GM12878 (cell line): ENCODE results near the gene AP1S1.

ENCODE experiments used
- CTCF ChIP-seq, 3 experiments: IDR thresholded peaks in 2 of 3; conservative IDR thresholded peaks in 1 of 3; 2 replicates each; pipeline ENCODE4 v1.5.1; 2011; ENCODE audit warnings: low read depth in 3 of 3, low read length in 3 of 3, mild to moderate bottlenecking in 3 of 3, control low read depth in 2 of 3, moderate library complexity in 2 of 3, inconsistent platforms in 1 of 3, mixed read lengths in 1 of 3; ENCODE audit not compliant: control insufficient read depth in 2 of 3, insufficient read depth in 1 of 3; ENCODE audit errors: extremely low read depth in 1 of 3
- GATAD2B ChIP-seq: fragments of 450-650 bp; conservative IDR thresholded peaks from 2 replicates; pipeline ENCODE4 v1.6.1; 2017; ENCODE audit warnings: low read depth, mild to moderate bottlenecking, moderate library complexity
- HDAC2 ChIP-seq: fragments of 200-600 bp; sonication (generic); IDR thresholded peaks from 2 replicates; pipeline ENCODE4 v1.6.1; 2017
- JUND ChIP-seq: IDR thresholded peaks from 2 replicates; pipeline ENCODE4 v1.6.1; 2012; ENCODE audit warnings: low read depth, mild to moderate bottlenecking, low read length, improper control_type of control experiment, moderate library complexity
- MTA3 ChIP-seq: IDR thresholded peaks from 2 replicates; pipeline ENCODE4 v1.6.1; 2012; ENCODE audit warnings: low read length, inconsistent platforms, borderline replicate concordance
- MYB ChIP-seq: fragments of 150-350 bp; IDR thresholded peaks from 2 replicates; pipeline ENCODE4 v1.6.1; 2014; ENCODE audit warnings: mild to moderate bottlenecking, low read depth, low read length, borderline replicate concordance
- NFYA ChIP-seq: IDR thresholded peaks from 2 replicates; pipeline ENCODE4 v1.6.1; 2011; ENCODE audit warnings: low read depth, mild to moderate bottlenecking, low read length, improper control_type of control experiment, borderline replicate concordance
- NRF1 ChIP-seq: conservative IDR thresholded peaks from 2 replicates; pipeline ENCODE4 v1.6.1; 2011; ENCODE audit warnings: mild to moderate bottlenecking, low read depth, low read length, improper control_type of control experiment
- POLR2AphosphoS5 ChIP-seq: IDR thresholded peaks from 2 replicates; pipeline ENCODE4 v1.6.1; 2011; ENCODE audit warnings: mild to moderate bottlenecking, low read length, inconsistent platforms
- REST ChIP-seq: IDR thresholded peaks from 2 replicates; pipeline ENCODE4 v1.6.1; 2012; ENCODE audit warnings: mild to moderate bottlenecking, low read depth, low read length
- ZBTB33 ChIP-seq: fragments of 450-650 bp; IDR thresholded peaks from 2 replicates; pipeline ENCODE4 v1.6.1; 2017; ENCODE audit warnings: mild to moderate bottlenecking
- ZNF207 ChIP-seq: fragments of 450-650 bp; IDR thresholded peaks from 2 replicates; pipeline ENCODE4 v1.6.1; 2014; ENCODE audit warnings: antibody characterized with exemption, mild to moderate bottlenecking, borderline replicate concordance
- ZNF274 ChIP-seq: IDR thresholded peaks from one replicate; pipeline ENCODE4 v1.8.0; 2011; ENCODE audit not compliant: insufficient read length, insufficient read depth
- ZSCAN29 ChIP-seq: fragments of 450-650 bp; IDR thresholded peaks from 2 replicates; pipeline ENCODE4 v1.6.1; 2017; ENCODE audit warnings: mild to moderate bottlenecking, moderate library complexity

GRCh38 chr7:101205901-101206664 is 51.8 kb downstream of the AP1S1 start:
- TF ChIP-seq POLR2AphosphoS5 (no peak), ZNF274 (no peak), HDAC2 (no peak), MTA3 (no peak), MYB (no peak), ZNF207 (no peak), ZBTB33 (no peak), CTCF (IDR thresholded peaks at IDR 0.05 in 2 of 3, conservative IDR thresholded peaks at IDR 0.05 in 1 of 3; ENCODE audit: control insufficient read depth in 2 of 3, extremely low read depth in 1 of 3, insufficient read depth in 1 of 3, low read depth in 3 of 3, low read length in 3 of 3) (no peak), JUND (no peak), REST (no peak), NRF1 (no peak), ZSCAN29 (no peak), GATAD2B (no peak), NFYA (no peak)
